ENCODE results near the gene ABCB6.
"Not testable (repeated sequence)": the region's sequence is repeated elsewhere in the genome, so short reads cannot be mapped to it uniquely, and the experiment has no call there.

The ABCB6 gene

GRCh38 chr2:219218732-219219701, at the start of gene ABCB6:
ABCB6 (minus strand) TSS chr2:219218958; CDS start chr2:219218673, 285 bp downstream.
- in situ Hi-C loops (cut with HindIII; ENCODE audit: low sequenced_read_pairs) = no loop called here

DNA sequence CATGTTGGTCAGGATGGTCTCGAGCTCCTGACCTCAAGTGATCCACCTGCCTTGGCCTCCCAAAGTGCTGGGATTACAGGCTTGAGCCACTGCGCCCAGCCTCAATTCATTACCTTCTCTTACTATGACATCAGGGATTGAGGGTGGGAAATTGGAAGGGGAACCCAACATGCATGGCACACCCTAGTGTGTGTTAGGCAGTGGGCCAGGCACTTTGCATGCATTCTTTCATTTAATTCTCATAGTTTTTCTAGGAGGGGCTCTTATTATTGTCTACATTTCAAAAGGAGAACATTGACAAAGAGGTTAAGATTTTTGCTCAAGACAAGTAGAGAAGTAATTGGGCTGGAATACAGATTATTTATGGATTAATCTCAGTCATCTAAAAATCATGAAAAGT, 49.5 kb upstream of the ABCB6 start:
- in situ Hi-C loops (cut with HindIII; ENCODE audit: low sequenced_read_pairs) = loop anchor here (10.0 kb wide), 1 partner anchor 223 kb away; the partner anchor contains the start of gene CFAP65

DNA sequence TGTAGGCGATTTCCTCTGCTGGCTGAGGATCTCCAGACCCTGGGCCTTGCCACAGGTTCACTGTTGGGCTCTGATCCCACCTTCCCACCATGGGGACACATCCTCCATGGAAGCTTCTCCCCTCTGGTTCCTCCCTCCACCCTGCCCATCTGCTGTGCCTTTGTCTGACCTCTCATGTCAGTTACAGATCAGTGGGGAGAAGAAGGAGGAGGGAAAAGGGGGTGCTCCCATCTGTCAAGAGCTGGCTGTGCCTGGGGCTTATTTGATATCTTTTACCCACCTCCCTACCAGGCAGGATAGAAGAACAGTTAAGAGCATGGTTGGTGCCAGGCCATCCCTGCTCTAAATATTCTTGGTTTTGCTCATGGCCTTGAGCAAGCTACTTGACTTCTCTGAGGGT, 48.1 kb upstream of the ABCB6 start:
- in situ Hi-C loops (cut with HindIII; ENCODE audit: low sequenced_read_pairs) = loop anchor here (10.0 kb wide), 1 partner anchor 222 kb away; the partner anchor contains the start of gene CFAP65

- in situ Hi-C loops (cut with HindIII; ENCODE audit: low sequenced_read_pairs) = loop anchor here (10.0 kb wide), 1 partner anchor 221 kb away; the partner anchor contains the start of gene CFAP65
Observed at GRCh38 chr2:219266232-219266631, 47.5 kb upstream of the ABCB6 start.

- in situ Hi-C loops (cut with HindIII; ENCODE audit: low sequenced_read_pairs) = loop anchor here (10.0 kb wide), 1 partner anchor 216 kb away; the partner anchor contains the start of gene CFAP65
Observed at GRCh38 chr2:219261024-219261855, 42.5 kb upstream of the ABCB6 start.

- in situ Hi-C loops (cut with HindIII; ENCODE audit: low sequenced_read_pairs) = not testable (repeated sequence)
Observed at GRCh38 chr2:219258942-219259341, 40.2 kb upstream of the ABCB6 start.

GRCh38 chr2:219254590-219255201, 35.9 kb upstream of the ABCB6 start:
- in situ Hi-C loops (cut with HindIII; ENCODE audit: low sequenced_read_pairs) = no loop called here

DNA sequence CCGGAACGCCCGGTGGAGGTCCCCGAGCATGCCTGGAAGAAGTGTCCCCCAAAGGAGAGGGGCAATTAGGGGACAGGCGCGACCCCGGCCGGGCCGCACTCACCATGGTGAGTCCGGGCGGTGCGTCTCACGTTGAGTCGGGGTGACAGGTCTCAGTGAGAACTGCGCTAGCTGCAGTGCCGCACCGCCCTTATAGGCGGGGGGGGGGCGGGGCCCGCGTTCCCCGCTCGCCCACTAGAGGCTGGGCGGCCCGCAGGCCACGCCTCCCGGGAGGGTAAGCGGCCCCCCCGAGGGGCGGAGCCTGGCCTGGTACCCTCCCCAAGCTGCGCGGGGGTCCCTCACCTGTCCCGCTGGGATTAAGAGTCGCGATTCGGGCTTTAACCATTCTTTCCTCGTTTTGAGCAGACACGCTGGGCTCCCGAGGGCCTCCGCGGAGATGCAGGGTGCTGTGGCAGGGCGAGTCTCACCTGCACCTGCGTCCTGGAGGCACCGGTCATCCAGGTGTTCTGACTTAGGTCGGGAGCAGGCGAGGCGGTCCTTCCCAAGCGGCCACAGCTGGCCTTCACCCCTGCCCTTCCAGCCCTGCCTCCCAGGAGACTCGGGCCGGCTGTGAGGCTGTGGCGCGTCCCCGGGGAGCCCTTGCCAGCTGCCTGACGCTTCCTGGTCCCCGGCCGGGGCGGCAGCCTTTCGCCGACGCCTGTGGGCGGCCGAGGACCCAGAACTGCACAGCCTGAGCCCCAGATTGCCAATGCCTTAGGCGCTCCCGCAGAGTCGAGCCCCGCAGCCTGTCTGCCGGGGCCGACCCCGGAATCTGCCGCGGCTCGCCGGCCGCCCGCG, 35.2 kb upstream of the ABCB6 start, which contains the start of gene TUBA4A:
TUBA4A (minus strand) TSS at position 166 of the 837 bp plus-strand sequence; CDS start at position 106, 60 bp downstream.
- in situ Hi-C loops (cut with HindIII; ENCODE audit: low sequenced_read_pairs) = no loop called here

- in situ Hi-C loops (cut with HindIII; ENCODE audit: low sequenced_read_pairs) = no loop called here
Observed at GRCh38 chr2:219252900-219253752, 34.4 kb upstream of the ABCB6 start, which contains the start of gene TUBA4B. TUBA4B (plus strand) TSS chr2:219253243; CDS start chr2:219253408, 165 bp downstream.

- in situ Hi-C loops (cut with HindIII; ENCODE audit: low sequenced_read_pairs) = no loop called here
Observed at GRCh38 chr2:219252570-219252899, 33.8 kb upstream of the ABCB6 start.

- in situ Hi-C loops (cut with HindIII; ENCODE audit: low sequenced_read_pairs) = no loop called here
Observed at GRCh38 chr2:219252084-219252483, 33.3 kb upstream of the ABCB6 start.

- in situ Hi-C loops (cut with HindIII; ENCODE audit: low sequenced_read_pairs) = no loop called here
Observed at GRCh38 chr2:219251656-219252055, 32.9 kb upstream of the ABCB6 start.

DNA sequence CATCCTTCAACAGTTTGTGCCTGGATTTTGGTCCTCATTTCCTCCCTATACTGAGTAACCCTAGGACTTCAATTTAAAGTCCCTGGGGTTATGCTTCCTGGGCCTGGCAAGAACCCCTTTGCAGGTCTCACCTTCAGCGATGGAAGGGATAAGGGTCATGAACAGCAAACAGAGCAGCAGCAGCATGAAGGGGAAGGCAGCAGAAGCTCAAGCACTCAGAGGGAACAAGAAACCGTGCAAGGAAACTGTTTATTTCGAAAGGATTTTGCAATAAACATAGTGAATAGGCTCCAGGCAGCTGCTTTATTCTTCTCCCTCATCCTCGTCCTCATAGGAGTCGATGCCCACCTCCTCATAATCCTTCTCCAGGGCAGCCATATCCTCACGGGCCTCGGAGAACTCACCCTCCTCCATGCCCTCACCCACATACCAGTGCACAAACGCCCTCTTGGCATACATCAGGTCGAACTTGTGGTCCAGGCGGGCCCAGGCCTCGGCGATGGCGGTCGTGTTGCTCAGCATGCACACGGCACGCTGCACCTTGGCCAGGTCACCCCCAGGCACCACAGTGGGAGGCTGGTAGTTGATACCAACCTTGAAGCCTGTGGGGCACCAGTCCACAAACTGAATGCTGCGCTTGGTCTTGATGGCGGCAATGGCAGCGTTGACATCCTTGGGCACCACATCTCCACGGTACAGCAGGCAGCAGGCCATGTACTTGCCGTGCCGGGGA, 31.5 kb upstream of the ABCB6 start:
- in situ Hi-C loops (cut with HindIII; ENCODE audit: low sequenced_read_pairs) = no loop called here

GRCh38 chr2:219249203-219249980, 30.6 kb upstream of the ABCB6 start:
- in situ Hi-C loops (cut with HindIII; ENCODE audit: low sequenced_read_pairs) = no loop called here

DNA sequence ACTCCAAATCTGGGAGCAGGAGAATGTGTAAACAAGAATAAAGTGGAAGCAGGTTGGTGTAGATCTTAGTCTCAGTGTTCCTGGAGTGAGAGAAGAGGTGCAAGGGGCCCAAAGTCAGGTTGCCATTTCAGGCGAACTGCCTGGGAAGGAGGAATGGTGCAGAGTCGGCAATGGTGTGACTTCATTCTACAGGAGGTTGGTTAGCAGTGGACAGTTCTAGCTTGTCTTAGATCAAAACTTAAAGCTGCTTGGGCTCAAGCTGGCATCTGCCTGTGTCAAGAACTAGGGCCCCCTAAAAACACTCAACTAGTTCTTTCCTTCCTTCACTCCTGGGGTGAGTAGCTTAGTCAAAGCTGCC, 30.1 kb upstream of the ABCB6 start:
- in situ Hi-C loops (cut with HindIII; ENCODE audit: low sequenced_read_pairs) = no loop called here

GRCh38 chr2:219247678-219248642, 29.2 kb upstream of the ABCB6 start:
- in situ Hi-C loops (cut with HindIII; ENCODE audit: low sequenced_read_pairs) = no loop called here
